Effector memory CD4-positive, alpha-beta T cell (primary cell): Measurements from ENCODE around the gene CEACAM3.
A peak's percentile ranks its signal among the peaks of the same experiment; 100 is the strongest.
"Not testable (repeated sequence)": the region's sequence is repeated elsewhere in the genome, so short reads cannot be mapped to it uniquely, and the experiment has no call there.

ENCODE experiments used
- DNase-seq, 3 donors: peaks; one replicate each; pipeline ENCODE4 v3.0.0-alpha.2; 2020
- H3K27ac ChIP-seq: 2 replicates; pipeline ENCODE4 v1.7.0; 2013; ENCODE audit warnings: mild to moderate bottlenecking, low read length, moderate library complexity; ENCODE audit not compliant: insufficient read depth, poor library complexity, severe bottlenecking
- H3K27me3 ChIP-seq: replicated peaks from 2 replicates; pipeline ENCODE4 v1.7.0; 2013; ENCODE audit warnings: mild to moderate bottlenecking, low read length; ENCODE audit not compliant: insufficient read depth, control insufficient read depth, poor library complexity, severe bottlenecking
- H3K36me3 ChIP-seq: 2 replicates; pipeline ENCODE4 v1.7.0; 2013; ENCODE audit warnings: mild to moderate bottlenecking, low read length, moderate library complexity; ENCODE audit not compliant: control insufficient read depth, insufficient read depth
- H3K4me1 ChIP-seq: 2 replicates; pipeline ENCODE4 v1.7.0; 2013; ENCODE audit warnings: low read length, mild to moderate bottlenecking; ENCODE audit not compliant: control insufficient read depth, insufficient read depth, poor library complexity, severe bottlenecking
- H3K4me3 ChIP-seq: 2 replicates; pipeline ENCODE4 v1.7.0; 2013; ENCODE audit warnings: low read length, low read depth, mild to moderate bottlenecking; ENCODE audit not compliant: insufficient read depth, poor library complexity, severe bottlenecking
- H3K9me3 ChIP-seq: 2 replicates; pipeline ENCODE4 v1.7.0; 2013; ENCODE audit warnings: mild to moderate bottlenecking, low read length, moderate library complexity; ENCODE audit not compliant: control insufficient read depth
- total RNA-seq, 3 donors: gene quantifications; one replicate each; lab custom pipeline; 2026; lab: John Stamatoyannopoulos, UW

Gene CEACAM3
- 0 to 0.39 (median 0) reads per million in 3 donors for total RNA-seq

DNA sequence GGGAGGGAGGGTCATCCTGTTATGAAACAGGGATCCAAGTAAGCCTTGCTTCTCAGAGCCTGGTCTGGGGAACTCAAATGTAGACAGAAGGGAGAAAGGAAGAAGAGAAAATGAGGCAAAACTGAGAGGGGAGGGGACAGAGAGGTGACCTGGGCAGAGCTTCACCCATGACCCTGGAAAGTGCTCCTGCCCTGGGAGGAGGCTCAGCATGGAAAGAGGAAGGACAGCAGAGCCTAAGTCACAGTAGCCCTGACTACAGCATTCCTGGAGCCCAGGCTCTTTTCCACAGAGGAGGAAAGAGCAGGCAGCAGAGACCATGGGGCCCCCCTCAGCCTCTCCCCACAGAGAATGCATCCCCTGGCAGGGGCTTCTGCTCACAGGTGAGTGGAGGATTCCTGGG is at the start of gene CEACAM3:
Gene CEACAM3 (plus strand): TSS at position 226 of the 400 bp plus-strand sequence. CDS start 91 bp downstream, at position 317.
- Histone ChIP-seq H3K27ac (no peak within 1 kb of the TSS), H3K27me3 (no peaks in the 10 kb centered on the region), H3K9me3 (no peaks in the 10 kb centered on the region), H3K4me1 (no peaks in the 10 kb centered on the region), H3K4me3 (no peak within 1 kb of the TSS), H3K36me3 (no peaks in the 10 kb centered on the region)
- no peak for DNase-seq

- Histone ChIP-seq H3K27me3 (no peaks in the 10 kb centered on the region), H3K36me3 (no peaks in the 10 kb centered on the region), H3K4me1 (no peaks in the 10 kb centered on the region), H3K27ac (no peak overlapping the region), H3K9me3 (no peaks in the 10 kb centered on the region), H3K4me3 (no peak overlapping the region)
- DNase-seq = peak in 2 of 3 donors; percentile 4 to 6
Measured at GRCh38 chr19:41746593-41747227, 49.7 kb upstream of the CEACAM3 start.

GRCh38 chr19:41748012-41748411 is 48.4 kb upstream of the CEACAM3 start:
- H3K36me3 ChIP-seq = no peaks in the 10 kb centered on the region
- DNase-seq = no peak
- H3K4me3 ChIP-seq = no peak overlapping the region
- no peaks in the 10 kb centered on the region for H3K4me1 ChIP-seq
- H3K27me3 ChIP-seq = no peaks in the 10 kb centered on the region
- H3K27ac ChIP-seq = no peak overlapping the region
- H3K9me3 ChIP-seq = no peaks in the 10 kb centered on the region

DNA sequence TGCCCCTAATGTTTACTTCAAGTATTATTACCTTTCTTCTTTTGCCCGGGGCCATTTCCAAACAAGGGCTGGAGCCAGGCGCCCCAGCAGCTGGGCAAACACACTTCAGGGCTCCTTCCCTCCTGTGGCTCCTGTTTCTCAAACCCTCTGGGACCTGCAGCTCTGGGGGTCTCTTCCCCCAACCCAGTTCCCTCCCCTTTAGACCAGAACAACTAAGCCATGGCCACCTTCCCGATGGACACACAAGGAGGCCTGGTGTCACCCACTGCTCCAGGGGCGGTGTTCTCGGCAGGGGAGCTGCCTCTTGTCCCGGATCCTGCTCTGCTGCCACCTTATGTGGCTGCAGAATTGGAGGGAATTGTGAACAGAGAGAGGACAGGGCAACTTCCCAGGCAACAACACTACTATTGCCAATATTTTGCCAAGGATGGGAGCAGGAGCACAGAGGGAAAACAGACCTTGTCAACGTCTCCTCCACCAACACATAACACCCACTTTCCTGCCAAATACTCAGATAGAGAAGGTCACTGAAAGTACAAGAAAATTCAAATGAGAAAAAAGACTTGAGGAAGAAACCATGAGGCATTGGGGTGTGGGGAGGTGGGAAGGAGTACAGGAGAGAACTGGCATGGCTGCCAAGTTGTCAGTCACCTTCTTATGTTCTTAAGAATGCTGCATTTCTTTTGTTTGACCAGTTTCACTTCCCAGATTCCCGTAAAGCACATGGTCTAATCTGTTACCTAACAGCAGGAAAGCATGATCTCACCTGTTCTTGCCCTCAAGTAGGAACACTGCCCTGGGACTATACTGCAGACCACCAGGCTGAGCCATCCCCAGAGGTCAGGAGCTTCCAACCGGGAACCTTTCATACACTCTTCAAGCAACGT is 45.9 kb upstream of the CEACAM3 start:
- not testable (repeated sequence) for H3K27ac ChIP-seq, H3K27me3 ChIP-seq, H3K9me3 ChIP-seq, H3K4me1 ChIP-seq, H3K4me3 ChIP-seq, DNase-seq, H3K36me3 ChIP-seq

GRCh38 chr19:41753159-41753558 is 43.2 kb upstream of the CEACAM3 start:
- H3K9me3 ChIP-seq = no peaks in the 10 kb centered on the region
- no peaks in the 10 kb centered on the region for H3K36me3 ChIP-seq
- no peaks in the 10 kb centered on the region for H3K4me1 ChIP-seq
- no peaks in the 10 kb centered on the region for H3K27me3 ChIP-seq
- DNase-seq = peak; percentile 46 to 60 (median 52)
- H3K4me3 ChIP-seq = no peak overlapping the region
- H3K27ac ChIP-seq = no peak overlapping the region

GRCh38 chr19:41753936-41754529 is 42.4 kb upstream of the CEACAM3 start:
- Histone ChIP-seq H3K27ac (no peak overlapping the region), H3K9me3 (no peaks in the 10 kb centered on the region), H3K4me1 (no peaks in the 10 kb centered on the region), H3K27me3 (no peaks in the 10 kb centered on the region), H3K4me3 (no peak overlapping the region), H3K36me3 (no peaks in the 10 kb centered on the region)
- DNase-seq = peak; percentile 23 to 42 (median 30)

DNA sequence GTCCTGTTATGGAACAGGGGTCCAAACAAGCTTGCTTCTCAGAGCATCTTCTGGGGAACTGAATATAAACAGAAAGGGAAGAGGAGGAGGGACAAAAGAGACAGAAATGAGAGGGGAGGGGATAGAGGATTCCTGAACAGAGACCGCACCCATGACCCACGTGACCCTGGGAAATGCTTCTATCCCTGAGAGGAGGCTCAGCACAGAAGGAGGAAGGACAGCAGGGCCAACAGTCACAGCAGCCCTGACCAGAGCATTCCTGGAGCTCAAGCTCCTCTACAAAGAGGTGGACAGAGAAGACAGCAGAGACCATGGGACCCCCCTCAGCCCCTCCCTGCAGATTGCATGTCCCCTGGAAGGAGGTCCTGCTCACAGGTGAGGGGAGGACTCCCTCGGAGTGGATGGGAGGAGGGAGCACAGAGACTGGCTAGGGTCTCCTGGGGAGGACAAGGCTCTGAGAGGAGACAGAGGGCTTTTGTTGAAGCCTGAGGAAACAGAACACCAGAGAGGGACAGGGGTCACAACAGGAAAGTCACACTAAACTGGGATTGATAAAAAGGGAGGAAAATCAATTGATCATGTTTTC is 41.0 kb upstream of the CEACAM3 start, which contains the start of gene CEACAM6:
Gene CEACAM6 (plus strand): TSS at position 203 of the 586 bp plus-strand sequence. CDS start 109 bp downstream, at position 312.
- peaks cover under 1% of the 10 kb centered on the region for H3K27me3 ChIP-seq
- H3K27ac ChIP-seq = no peak within 1 kb of the TSS
- no peak for DNase-seq
- H3K4me3 ChIP-seq = no peak within 1 kb of the TSS
- H3K4me1 ChIP-seq = no peaks in the 10 kb centered on the region
- H3K9me3 ChIP-seq = no peaks in the 10 kb centered on the region
- H3K36me3 ChIP-seq = no peaks in the 10 kb centered on the region

DNA sequence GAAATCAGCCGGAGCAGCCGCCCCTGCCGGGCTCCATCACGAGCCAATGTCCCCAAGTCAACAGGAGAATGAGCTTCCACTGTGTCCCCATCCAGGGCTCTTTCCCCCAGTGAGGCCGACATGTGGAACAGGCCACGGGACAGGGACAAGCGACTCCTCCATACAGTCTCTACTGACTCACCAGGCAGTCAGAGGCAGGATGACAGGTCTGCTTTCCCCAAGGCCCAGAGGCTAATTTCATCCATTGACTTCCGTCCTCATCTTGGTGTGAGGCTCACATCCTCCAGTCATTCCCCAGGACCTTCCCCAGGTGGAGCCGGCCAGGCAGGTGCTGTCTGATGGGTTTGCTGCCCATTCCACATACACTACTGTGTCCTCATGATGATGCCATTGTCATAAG is 37.5 kb upstream of the CEACAM3 start:
- H3K4me3 ChIP-seq = no peak overlapping the region
- no peaks in the 10 kb centered on the region for H3K9me3 ChIP-seq
- no peak for DNase-seq
- H3K27me3 ChIP-seq = peaks cover 8% of the 10 kb centered on the region
- no peaks in the 10 kb centered on the region for H3K36me3 ChIP-seq
- no peak overlapping the region for H3K27ac ChIP-seq
- H3K4me1 ChIP-seq = no peaks in the 10 kb centered on the region

DNA sequence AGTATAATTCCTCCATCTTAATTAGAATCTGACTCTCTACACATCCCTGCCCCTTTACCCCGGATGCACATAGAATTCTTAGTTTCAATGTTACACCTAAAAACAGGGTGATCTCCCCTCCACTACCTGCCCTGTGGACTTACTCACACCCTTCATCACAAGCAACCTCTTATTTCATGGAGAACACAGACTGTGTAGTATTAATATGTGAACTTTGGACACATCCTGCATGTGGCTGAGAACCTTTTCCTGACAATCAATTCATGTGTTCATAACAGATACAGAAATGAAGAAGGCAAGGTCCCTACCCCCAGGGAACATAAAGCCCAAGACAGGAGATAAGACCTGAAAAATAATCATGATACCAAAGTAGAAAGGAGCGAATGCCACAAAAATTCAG is 29.3 kb upstream of the CEACAM3 start:
- Histone ChIP-seq H3K4me1 (no peaks in the 10 kb centered on the region), H3K27ac (no peak overlapping the region), H3K4me3 (no peak overlapping the region), H3K9me3 (no peaks in the 10 kb centered on the region), H3K27me3 (no peaks in the 10 kb centered on the region), H3K36me3 (no peaks in the 10 kb centered on the region)
- no peak for DNase-seq
